Effector memory CD8-positive, alpha-beta T cell (primary cell): ENCODE results near the gene SLC13A2.
"Not testable (repeated sequence)": the region's sequence is repeated elsewhere in the genome, so short reads cannot be mapped to it uniquely, and the experiment has no call there.

ENCODE experiments used
- ATAC-seq: fragments of 150-1000 bp; cut with Tn5 transposase; replicated peaks from 2 replicates; pipeline ENCODE4 v1.10.0; 2021; ENCODE audit warnings: mild to moderate bottlenecking, moderate library complexity
- DNase-seq, 3 experiments: peaks; one replicate each; pipeline ENCODE4 v3.0.0; 2021
- H3K27ac Mint-ChIP-seq, 2 donors: one replicate each; pipeline ENCODE4 v1.8.0; 2022; ENCODE audit warnings: mild to moderate bottlenecking in 2 of 2, mixed read lengths in 2 of 2, moderate library complexity in 2 of 2
- H3K27me3 Mint-ChIP-seq, 2 donors: one replicate each; pipeline ENCODE4 v1.8.0; 2022; ENCODE audit warnings: mixed read lengths in 2 of 2
- H3K36me3 Mint-ChIP-seq: one replicate; pipeline ENCODE4 v1.8.0; 2022; ENCODE audit warnings: mild to moderate bottlenecking, moderate library complexity, mixed read lengths; ENCODE audit not compliant: insufficient read depth
- H3K4me1 Mint-ChIP-seq, 2 donors: one replicate each; pipeline ENCODE4 v1.8.0; 2022; ENCODE audit warnings: low read depth in 2 of 2, mixed read lengths in 2 of 2
- H3K4me3 Mint-ChIP-seq, 2 donors: one replicate each; pipeline ENCODE4 v1.8.0; 2022; ENCODE audit warnings: mild to moderate bottlenecking in 2 of 2, mixed read lengths in 2 of 2, moderate library complexity in 2 of 2
- H3K9me3 Mint-ChIP-seq, 2 donors: one replicate each; pipeline ENCODE4 v1.8.0; 2022; ENCODE audit warnings: mixed read lengths in 2 of 2

Gene SLC13A2

DNA sequence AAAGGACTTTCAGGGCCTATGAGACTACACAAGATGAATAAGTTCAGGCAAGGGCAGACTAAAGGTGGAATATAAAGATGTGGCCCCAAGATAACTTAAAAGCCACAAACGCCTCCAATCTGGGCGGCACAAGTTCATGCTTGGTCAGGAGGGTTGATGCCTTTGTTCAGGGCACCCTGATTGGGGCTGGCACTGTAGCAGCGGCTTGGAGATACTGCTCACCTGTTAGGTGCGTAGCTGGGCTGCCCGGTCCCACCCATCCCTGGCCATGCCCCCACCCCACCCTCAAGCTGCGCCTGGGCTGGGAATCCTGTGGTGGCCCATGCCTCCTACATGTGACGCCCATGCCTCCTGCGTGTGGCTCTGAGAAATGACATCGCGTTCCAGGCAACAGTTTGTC, 12.5 kb upstream of the SLC13A2 start:
- ATAC-seq, result no peak
- no peak for DNase-seq
- Mint-ChIP-seq H3K4me3 (no peak overlapping the region), H3K27ac (no peak overlapping the region), H3K27me3 (peaks cover 30 to 33% of the 10 kb centered on the region in 2 donors), H3K4me1 (no peaks in the 10 kb centered on the region), H3K9me3 (no peaks in the 10 kb centered on the region), H3K36me3 (peaks cover 2% of the 10 kb centered on the region)

- H3K27me3 Mint-ChIP-seq, result peaks cover 36 to 48% of the 10 kb centered on the region in 2 donors
- H3K9me3 Mint-ChIP-seq, result no peaks in the 10 kb centered on the region
- H3K36me3 Mint-ChIP-seq, result peaks cover 2% of the 10 kb centered on the region
- ATAC-seq (no peak), DNase-seq (no peak)
- H3K27ac Mint-ChIP-seq, result no peak overlapping the region
- H3K4me3 Mint-ChIP-seq, result no peak overlapping the region
- no peaks in the 10 kb centered on the region for H3K4me1 Mint-ChIP-seq
Measured at GRCh38 chr17:28466001-28466400, 7.4 kb upstream of the SLC13A2 start.

- Mint-ChIP-seq H3K36me3 (peaks cover 2% of the 10 kb centered on the region), H3K27me3 (peaks cover 30 to 48% of the 10 kb centered on the region in 2 donors), H3K9me3 (no peaks in the 10 kb centered on the region), H3K27ac (no peak overlapping the region), H3K4me1 (no peaks in the 10 kb centered on the region), H3K4me3 (no peak overlapping the region)
- no peak for DNase-seq
- no peak for ATAC-seq
Measured at GRCh38 chr17:28466521-28467048, 6.9 kb upstream of the SLC13A2 start.

GRCh38 chr17:28467456-28468025, 5.9 kb upstream of the SLC13A2 start:
- Mint-ChIP-seq H3K27ac (no peak overlapping the region), H3K4me1 (no peaks in the 10 kb centered on the region), H3K9me3 (no peaks in the 10 kb centered on the region), H3K36me3 (peaks cover 2% of the 10 kb centered on the region), H3K27me3 (peaks cover 25 to 44% of the 10 kb centered on the region in 2 donors), H3K4me3 (no peak overlapping the region)
- DNase-seq (no peak), ATAC-seq (no peak)

DNA sequence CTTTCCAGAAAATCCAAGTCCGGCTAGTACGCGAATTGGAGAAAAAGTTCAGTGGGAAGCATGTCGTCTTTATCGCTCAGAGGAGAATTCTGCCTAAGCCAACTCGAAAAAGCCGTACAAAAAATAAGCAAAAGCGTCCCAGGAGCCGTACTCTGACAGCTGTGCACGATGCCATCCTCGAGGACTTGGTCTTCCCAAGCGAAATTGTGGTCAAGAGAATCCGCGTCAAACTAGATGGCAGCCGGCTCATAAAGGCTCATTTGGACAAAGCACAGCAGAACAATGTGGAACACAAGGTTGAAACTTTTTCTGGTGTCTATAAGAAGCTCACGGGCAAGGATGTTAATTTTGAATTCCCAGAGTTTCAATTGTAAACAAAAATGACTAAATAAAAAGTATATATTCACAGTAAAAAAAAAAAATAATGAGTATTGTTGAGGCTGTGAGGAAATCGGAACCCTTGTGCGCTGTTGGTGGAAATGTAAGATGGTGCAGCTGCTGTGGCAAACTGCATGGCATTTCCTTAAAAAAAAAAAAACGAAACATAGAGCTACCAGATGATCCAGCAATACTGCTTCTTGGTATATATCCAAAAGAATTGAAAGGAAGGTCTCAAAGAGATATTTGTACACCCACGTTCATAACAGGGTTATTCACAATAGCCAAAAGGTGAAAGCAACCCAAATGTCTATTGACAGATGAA, 5.3 kb upstream of the SLC13A2 start:
- not testable (repeated sequence) for ATAC-seq, H3K4me3 Mint-ChIP-seq

GRCh38 chr17:28468781-28469180, 4.7 kb upstream of the SLC13A2 start:
- H3K4me1 Mint-ChIP-seq, result no peaks in the 10 kb centered on the region

More for the DNA sequence above, 5.3 kb upstream of the SLC13A2 start:
- not testable (repeated sequence) for H3K9me3 Mint-ChIP-seq, H3K36me3 Mint-ChIP-seq, H3K27ac Mint-ChIP-seq, DNase-seq, H3K4me1 Mint-ChIP-seq
- peaks cover 18 to 37% of the 10 kb centered on the region in 2 donors for H3K27me3 Mint-ChIP-seq

DNA sequence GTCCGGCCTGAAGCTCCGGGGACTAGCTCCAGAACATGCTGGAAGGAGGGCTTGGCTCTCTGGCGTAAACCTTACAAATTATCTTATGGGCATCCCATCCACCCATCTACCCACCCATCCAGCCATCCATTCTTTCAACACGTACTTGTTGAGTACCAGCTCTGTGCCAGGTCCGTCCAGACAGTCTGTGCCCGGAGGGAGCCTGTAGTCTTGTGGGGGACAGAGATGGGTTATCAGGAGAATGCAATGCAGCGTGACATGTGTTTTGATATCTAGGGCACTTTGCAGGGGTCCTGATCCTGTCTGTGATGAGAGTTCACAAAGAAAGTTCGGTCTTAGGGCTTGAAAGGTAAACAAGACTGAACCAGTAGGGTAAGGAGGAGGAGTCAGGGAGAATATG, 4.1 kb upstream of the SLC13A2 start:
- Mint-ChIP-seq H3K9me3 (no peaks in the 10 kb centered on the region), H3K27ac (no peak overlapping the region), H3K27me3 (peaks cover 8 to 26% of the 10 kb centered on the region in 2 donors), H3K4me3 (no peak overlapping the region), H3K4me1 (no peaks in the 10 kb centered on the region), H3K36me3 (no peaks in the 10 kb centered on the region)
- no peak for DNase-seq
- no peak for ATAC-seq

More at GRCh38 chr17:28468781-28469180, 4.7 kb upstream of the SLC13A2 start:
- no peaks in the 10 kb centered on the region for H3K36me3 Mint-ChIP-seq
- H3K27ac Mint-ChIP-seq, result no peak overlapping the region
- peaks cover 12 to 31% of the 10 kb centered on the region in 2 donors for H3K27me3 Mint-ChIP-seq
- DNase-seq (no peak), ATAC-seq (no peak)
- H3K4me3 Mint-ChIP-seq, result no peak overlapping the region
- H3K9me3 Mint-ChIP-seq, result no peaks in the 10 kb centered on the region

- Mint-ChIP-seq H3K4me1 (peaks cover 0 to 3% of the 10 kb centered on the region in 2 donors), H3K4me3 (no peak overlapping the region), H3K9me3 (no peaks in the 10 kb centered on the region), H3K36me3 (no peaks in the 10 kb centered on the region), H3K27ac (no peak overlapping the region), H3K27me3 (peaks cover 8 to 20% of the 10 kb centered on the region in 2 donors)
- ATAC-seq (no peak), DNase-seq (no peak)
Measured at GRCh38 chr17:28470266-28470913, 3.1 kb upstream of the SLC13A2 start.

DNA sequence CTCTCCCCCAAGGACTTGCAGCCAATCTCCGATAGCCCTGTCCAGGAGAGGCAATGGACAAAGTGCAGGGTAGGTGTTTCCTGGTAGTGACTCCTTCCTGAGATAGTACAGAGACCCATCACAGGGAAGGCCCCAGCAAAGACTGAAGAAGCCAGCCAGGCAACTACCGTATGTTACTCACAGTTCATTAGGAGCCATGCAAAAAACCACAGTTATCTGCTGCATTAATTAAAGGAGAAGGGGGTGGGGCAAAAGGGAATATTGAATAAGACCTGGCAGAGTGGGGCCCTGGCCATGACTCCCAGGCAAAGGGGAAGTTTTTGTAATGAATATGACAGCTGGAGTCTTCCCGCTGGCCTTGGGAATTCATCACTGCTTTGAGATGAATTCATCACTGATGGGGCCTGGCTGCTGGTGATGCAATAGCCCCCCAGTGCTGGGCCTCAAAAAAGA, 2.5 kb upstream of the SLC13A2 start:
- no peaks in the 10 kb centered on the region for H3K36me3 Mint-ChIP-seq
- H3K4me1 Mint-ChIP-seq, result peaks cover 0 to 6% of the 10 kb centered on the region in 2 donors
- no peak overlapping the region for H3K4me3 Mint-ChIP-seq
- no peak for DNase-seq
- ATAC-seq, result no peak
- H3K9me3 Mint-ChIP-seq, result no peaks in the 10 kb centered on the region
- H3K27ac Mint-ChIP-seq, result no peak overlapping the region
- peaks cover 10 to 15% of the 10 kb centered on the region in 2 donors for H3K27me3 Mint-ChIP-seq

DNA sequence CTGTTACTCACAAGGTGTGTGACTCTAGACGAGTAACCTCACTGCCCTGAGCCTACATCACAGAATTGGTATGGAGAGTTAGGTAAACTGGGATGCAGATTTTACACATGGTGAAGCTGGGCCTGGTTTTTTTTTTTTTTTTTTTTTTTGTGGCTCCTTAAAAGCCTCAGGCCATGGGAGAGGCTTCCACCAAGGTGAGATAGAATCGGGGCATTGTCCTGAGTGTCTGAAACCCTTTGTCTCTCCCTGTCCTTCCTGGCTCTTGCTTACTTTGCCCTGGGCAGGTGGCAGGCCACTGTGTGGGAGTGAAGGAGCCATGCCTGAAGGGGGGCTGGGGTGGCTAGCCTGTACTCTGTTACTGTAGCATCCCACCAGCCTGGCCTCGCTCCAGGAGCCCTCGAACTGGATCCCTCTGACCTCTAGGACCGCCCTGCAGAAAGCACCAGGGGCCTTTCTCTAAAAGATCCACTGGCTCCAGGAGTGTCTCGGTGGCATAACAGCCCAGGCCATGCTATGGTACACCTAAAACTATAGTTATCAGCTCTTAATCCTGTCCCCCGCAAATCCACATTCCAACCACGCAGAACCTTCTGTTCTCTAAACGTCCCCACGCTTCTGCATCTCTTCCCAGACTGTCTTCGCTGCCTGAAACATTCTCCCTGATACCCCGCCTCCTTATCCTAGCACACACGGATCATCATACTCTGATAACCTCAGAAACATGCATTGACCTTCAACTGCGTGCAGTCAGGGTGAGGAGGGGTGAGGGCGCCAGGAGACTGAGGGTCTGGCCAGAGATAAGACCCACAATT, 1.7 kb upstream of the SLC13A2 start:
- DNase-seq (no peak), ATAC-seq (no peak)
- no peaks in the 10 kb centered on the region for H3K9me3 Mint-ChIP-seq
- peaks cover 11 to 14% of the 10 kb centered on the region in 2 donors for H3K27me3 Mint-ChIP-seq
- H3K4me1 Mint-ChIP-seq, result peaks cover 0 to 6% of the 10 kb centered on the region in 2 donors
- no peak overlapping the region for H3K4me3 Mint-ChIP-seq
- peaks cover 2% of the 10 kb centered on the region for H3K36me3 Mint-ChIP-seq
- H3K27ac Mint-ChIP-seq, result no peak overlapping the region

DNA sequence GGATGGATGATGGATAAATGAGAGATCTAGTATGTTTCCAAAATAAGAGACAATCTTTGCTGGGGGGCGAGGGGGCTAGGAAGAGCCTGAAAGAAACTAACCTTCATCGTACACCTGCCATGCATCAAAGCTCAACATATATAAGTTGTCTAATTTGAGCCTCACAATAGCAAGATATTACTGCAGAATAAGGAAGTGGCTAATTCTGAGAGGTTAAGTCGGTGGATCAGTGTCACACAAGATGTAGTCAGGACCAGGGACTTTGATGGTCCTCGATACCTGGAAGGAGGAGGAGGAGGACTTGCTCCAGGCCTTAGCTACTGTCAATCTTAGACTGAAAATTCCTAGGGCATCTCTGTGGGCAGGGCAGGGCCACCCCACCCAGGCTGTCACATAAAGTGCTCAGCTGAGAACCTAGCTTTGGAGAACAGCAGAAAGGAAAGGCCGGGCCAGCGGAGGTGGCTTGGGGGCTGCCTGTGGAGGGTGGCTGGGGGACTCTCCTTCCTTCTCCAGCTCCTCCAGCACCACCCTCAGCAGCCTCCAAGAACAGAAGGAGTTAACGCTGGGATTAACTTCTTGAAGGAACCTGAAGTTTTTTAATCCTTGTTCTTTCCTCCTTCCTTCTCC, 460 bp upstream of the SLC13A2 start:
- Mint-ChIP-seq H3K4me1 (peaks cover 0 to 6% of the 10 kb centered on the region in 2 donors), H3K36me3 (peaks cover 2% of the 10 kb centered on the region), H3K27ac (no peak overlapping the region), H3K9me3 (no peaks in the 10 kb centered on the region), H3K27me3 (peaks cover 7 to 10% of the 10 kb centered on the region in 2 donors), H3K4me3 (no peak overlapping the region)
- no peak for ATAC-seq
- DNase-seq, result no peak

DNA sequence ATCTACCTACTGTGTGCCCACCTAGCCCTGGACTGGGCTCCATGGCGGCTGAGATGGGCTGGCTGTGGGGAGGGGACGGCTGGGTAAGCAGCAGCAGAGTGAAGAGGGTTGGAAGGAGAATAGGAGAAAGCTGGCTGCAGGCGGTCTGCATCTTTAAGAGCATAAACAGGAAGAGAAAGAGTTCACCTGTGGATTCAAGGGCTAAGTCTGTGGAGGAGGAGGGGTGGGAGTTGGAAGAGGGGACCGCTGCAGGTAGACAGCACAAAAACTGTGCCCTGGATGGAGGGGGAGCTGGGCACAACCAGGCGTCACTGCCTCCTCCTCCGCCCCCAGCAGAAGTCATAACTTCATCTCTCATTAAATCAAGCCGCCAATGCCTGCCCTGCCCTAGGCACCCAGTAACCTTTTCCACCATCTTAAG, 677 bp downstream of the SLC13A2 start:
- H3K4me3 Mint-ChIP-seq, result no peak overlapping the region
- H3K9me3 Mint-ChIP-seq, result no peaks in the 10 kb centered on the region
- H3K4me1 Mint-ChIP-seq, result peaks cover 0 to 6% of the 10 kb centered on the region in 2 donors
- ATAC-seq (no peak), DNase-seq (no peak)
- H3K27ac Mint-ChIP-seq, result no peak overlapping the region
- H3K27me3 Mint-ChIP-seq, result peaks cover 7 to 18% of the 10 kb centered on the region in 2 donors
- peaks cover 2% of the 10 kb centered on the region for H3K36me3 Mint-ChIP-seq
